ENCODE measurements around the gene HLA-DRB5. TPM values are rescaled to one million over a fixed set of nuclear protein-coding genes. Genes with fewer than 3 reads are reported as not detected.

HLA-DRB5 gene
- total and polyA plus RNA-seq, 2 of the 4 experiments (the other 2 are of a cell fraction), result not detected

Small RNA genes lying within 50 kb of the gene (microRNA-seq; reads per million reads assigned to microRNA genes)
- not detected for gene RNU1-61P (ENCODE audit: insufficient read depth, insufficient read length)

Small RNA genes lying within 50 kb of the gene (small RNA-seq; reads per million reads assigned to genes)
- 0 reads per million in 5 experiments for gene RNU1-61P

Other genes starting within 250 kb of the HLA-DRB5 start
- gene TSBP1, start 158.4 kb downstream of the HLA-DRB5 start, total RNA-seq (2012; rRNA removed), result not detected in 2 replicates
- not detected in 2 replicates for gene TSBP1, start 158.4 kb downstream of the HLA-DRB5 start, polyA plus RNA-seq (2012; rRNA removed)
- gene BTNL2, start 123.1 kb downstream of the HLA-DRB5 start, total RNA-seq (2012; rRNA removed), result not detected in 2 replicates
- not detected in 2 replicates for gene BTNL2, start 123.1 kb downstream of the HLA-DRB5 start, polyA plus RNA-seq (2012; rRNA removed)
- gene HLA-DRA, start 90.4 kb downstream of the HLA-DRB5 start, total RNA-seq (2012; rRNA removed), result not detected in 2 replicates
- gene HLA-DRA, start 90.4 kb downstream of the HLA-DRB5 start, polyA plus RNA-seq (2012; rRNA removed), result not detected in 2 replicates
- gene HLA-DRB1, start 59.6 kb upstream of the HLA-DRB5 start, total RNA-seq (2012; rRNA removed), result not detected in 2 replicates
- not detected in 2 replicates for gene HLA-DRB1, start 59.6 kb upstream of the HLA-DRB5 start, polyA plus RNA-seq (2012; rRNA removed)
- not detected in 2 replicates for gene HLA-DQA1, start 107.1 kb upstream of the HLA-DRB5 start, total RNA-seq (2012; rRNA removed)
- not detected in 2 replicates for gene HLA-DQA1, start 107.1 kb upstream of the HLA-DRB5 start, polyA plus RNA-seq (2012; rRNA removed)
- gene HLA-DQB1, start 136.4 kb upstream of the HLA-DRB5 start, total RNA-seq (2012; rRNA removed), result not detected in 2 replicates
- gene HLA-DQB1, start 136.4 kb upstream of the HLA-DRB5 start, polyA plus RNA-seq (2012; rRNA removed), result not detected in 2 replicates
- gene HLA-DQA2, start 211.1 kb upstream of the HLA-DRB5 start, total RNA-seq (2012; rRNA removed), result not detected in 2 replicates
- gene HLA-DQA2, start 211.1 kb upstream of the HLA-DRB5 start, polyA plus RNA-seq (2012; rRNA removed), result not detected in 2 replicates
- not detected in 2 replicates for gene HLA-DQB2, start 233.2 kb upstream of the HLA-DRB5 start, total RNA-seq (2012; rRNA removed)
- not detected in 2 replicates for gene HLA-DQB2, start 233.2 kb upstream of the HLA-DRB5 start, polyA plus RNA-seq (2012; rRNA removed)

Data from IMR-90 (cell line).